Measurements from ENCODE around the gene ISG20.

- no peak for TF ChIP-seq CTCF (IDR thresholded peaks at IDR 0.05; ENCODE audit: low read depth, low read length)
- no peak for TF ChIP-seq EZH2phosphoT487 (IDR thresholded peaks at IDR 0.05; ENCODE audit: low read depth)
These were observed 19.5 kb downstream of the ISG20 start for GRCh38 chr15:88658070-88658965.
